NCI-H2196 (cell line): ENCODE results near the gene MYOM3.
"Not testable (repeated sequence)": the region's sequence is repeated elsewhere in the genome, so short reads cannot be mapped to it uniquely, and the experiment has no call there.

Source experiments
- DNase-seq: peaks from one replicate; lab custom pipeline; 2025; ENCODE audit not compliant: unreplicated experiment; lab: John Stamatoyannopoulos, UW

MYOM3 gene

GRCh38 chr1:24077278-24077978, 34.5 kb downstream of the MYOM3 start:
- DNase-seq, result no peak

DNA sequence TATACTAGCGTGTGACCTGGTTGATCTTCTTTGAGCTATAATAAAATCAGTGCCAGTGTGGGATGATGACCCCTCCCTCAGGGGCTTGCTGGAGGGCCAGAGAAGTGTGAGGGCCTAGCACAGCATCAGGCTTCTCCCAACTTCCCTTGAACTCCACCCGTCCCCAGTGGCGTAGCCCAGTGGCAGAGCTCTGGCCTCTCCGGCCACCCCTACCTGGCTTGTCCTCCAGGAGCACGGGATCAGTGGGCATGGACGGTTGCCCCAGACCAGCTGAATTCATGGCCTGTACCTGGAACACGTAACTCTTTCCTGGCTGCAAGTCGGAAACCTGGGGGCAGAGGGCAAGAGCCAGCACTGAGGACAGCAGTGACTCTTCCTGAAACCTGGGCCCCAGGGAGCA, 36.0 kb downstream of the MYOM3 start:
- DNase-seq, result no peak

- no peak for DNase-seq
Observed at GRCh38 chr1:24075590-24075854, 36.4 kb downstream of the MYOM3 start.

GRCh38 chr1:24074817-24075589, 36.9 kb downstream of the MYOM3 start:
- no peak for DNase-seq

DNA sequence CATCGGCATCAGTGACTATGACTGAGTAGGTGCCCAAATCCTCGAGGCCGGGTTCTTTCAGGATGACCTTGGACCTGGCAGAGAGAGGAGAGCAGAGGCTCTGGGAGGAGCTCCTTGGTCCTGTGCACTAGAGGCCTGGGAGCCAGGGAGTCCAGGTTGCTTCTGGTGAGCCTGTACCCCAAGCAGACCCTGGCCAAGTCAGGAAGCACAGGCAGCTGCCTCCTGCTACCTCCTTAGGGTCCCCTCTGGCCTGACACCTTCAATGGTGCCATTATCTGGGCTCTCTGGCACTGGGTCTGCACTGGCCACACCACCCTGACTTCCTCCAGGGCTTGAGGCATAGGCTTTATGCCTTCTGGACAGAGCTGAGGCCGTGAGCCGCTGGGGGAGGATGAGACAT, 37.7 kb downstream of the MYOM3 start:
- DNase-seq, result no peak

DNA sequence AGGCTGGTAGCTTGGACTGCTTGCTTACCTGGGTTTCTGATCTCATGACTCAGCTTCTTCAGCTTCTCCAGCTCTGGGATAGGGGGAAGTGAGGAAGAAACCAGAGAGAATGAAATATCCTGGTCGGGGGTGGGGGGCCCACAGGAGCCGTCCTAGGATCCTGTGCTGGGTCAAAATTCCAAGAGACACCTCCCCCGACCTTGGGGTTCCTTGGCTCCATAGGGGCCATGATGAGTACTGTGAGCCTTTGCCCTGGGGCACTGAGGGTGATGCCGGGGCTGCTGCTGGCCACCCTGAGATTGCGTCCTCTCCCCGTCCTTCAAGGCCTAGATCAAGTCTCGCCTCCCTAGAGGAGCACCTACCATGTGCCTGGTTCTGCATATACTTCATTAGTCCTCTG, 40.0 kb downstream of the MYOM3 start:
- no peak for DNase-seq

DNA sequence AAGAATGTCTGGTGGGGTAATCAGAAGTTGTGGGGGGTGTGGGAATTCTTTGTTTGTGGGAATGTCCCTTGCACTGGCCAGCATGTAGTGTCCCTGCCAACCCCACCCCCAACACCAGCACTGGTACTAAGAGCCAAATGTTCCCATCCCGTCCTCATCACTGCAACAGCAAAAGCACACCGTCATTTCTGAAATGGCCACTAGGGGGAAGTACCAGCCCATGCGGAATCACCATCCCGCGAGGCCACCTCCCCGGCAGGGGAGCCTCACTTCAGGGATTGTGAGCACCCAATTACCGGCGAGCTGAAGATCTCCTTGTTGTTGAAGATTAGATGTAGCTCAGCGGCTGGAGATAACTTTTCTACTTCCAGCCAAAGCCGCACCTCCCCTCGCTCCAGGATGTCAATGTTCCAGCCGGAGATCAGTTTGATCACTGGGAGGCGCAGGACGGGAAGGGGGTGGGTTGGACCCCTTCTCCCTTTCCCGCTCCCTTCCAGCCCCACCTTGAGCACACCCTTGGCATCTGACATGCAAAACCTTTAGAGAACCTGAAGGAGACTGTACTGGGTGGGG, 41.0 kb downstream of the MYOM3 start:
- peak; percentile 86 for DNase-seq

GRCh38 chr1:24069817-24070216, 42.1 kb downstream of the MYOM3 start:
- DNase-seq, result no peak

GRCh38 chr1:24067978-24068377, 44.0 kb downstream of the MYOM3 start:
- DNase-seq, result no peak

DNA sequence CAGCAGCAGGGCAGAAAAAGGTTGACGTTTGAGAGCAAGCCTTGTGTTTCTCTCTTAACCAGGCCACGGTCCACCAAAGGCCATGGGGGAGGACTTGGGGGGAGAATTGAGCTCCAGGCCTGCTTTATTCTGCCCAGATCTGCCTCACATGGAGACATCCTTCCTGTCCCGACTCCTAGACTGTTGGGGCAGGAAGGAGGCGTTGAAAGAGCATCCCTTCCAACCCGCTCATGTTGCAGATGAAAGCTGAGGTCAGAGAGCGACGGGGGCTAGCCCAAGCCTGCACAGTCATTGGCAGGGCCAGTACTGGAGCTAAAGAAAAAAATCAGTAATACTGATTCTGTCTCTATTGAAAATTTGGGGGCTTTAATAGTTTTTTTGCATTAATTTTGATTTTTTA, 46.6 kb downstream of the MYOM3 start:
- DNase-seq, result no peak

DNA sequence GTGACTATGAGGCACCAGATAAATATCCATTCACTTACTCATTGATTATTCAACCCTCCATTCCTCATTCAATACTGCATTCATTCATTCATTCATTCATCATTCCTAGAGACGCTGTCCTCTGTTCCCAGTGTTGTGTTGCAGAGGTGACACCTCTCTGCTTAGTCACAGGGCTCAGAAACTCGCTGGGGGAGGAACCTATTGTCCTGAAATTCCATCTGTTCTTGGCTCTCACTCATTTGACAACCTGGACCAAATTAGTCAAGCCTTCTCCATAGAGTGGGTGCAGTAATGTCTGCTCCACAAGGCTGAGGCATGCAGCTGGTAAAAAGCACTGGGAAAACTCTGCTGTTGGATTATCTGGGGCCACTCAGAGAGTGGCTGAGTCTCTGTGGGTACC, 49.7 kb downstream of the MYOM3 start:
- no peak for DNase-seq

DNA sequence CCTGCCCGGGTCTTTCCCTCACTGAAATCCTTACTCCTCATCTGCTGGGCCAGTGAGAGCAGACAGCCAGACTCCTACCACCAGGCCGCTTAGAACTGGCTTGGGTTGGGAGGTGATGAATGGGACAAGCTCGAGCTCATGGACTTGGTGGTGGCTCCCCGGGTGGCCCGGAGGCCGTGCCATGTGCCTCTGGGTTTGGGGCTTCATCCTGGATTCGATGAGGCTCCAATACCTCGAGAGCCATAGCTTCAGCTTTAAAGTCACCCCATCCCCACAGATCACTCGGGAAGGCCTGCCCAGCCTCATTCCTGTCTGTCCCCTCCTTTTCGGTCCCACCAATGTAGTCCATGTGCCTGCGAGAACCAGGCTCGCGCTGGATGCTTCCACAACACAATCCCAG, 51.5 kb downstream of the MYOM3 start:
- no peak for DNase-seq

GRCh38 chr1:24058671-24059455, 53.1 kb downstream of the MYOM3 start:
- DNase-seq, result no peak

GRCh38 chr1:24057171-24057570, 54.8 kb downstream of the MYOM3 start:
- DNase-seq, result no peak

- DNase-seq, result no peak
Observed at GRCh38 chr1:24055681-24056080, 56.3 kb downstream of the MYOM3 start.

- DNase-seq, result no peak
Observed at GRCh38 chr1:24052220-24052619, 59.7 kb downstream of the MYOM3 start.

DNA sequence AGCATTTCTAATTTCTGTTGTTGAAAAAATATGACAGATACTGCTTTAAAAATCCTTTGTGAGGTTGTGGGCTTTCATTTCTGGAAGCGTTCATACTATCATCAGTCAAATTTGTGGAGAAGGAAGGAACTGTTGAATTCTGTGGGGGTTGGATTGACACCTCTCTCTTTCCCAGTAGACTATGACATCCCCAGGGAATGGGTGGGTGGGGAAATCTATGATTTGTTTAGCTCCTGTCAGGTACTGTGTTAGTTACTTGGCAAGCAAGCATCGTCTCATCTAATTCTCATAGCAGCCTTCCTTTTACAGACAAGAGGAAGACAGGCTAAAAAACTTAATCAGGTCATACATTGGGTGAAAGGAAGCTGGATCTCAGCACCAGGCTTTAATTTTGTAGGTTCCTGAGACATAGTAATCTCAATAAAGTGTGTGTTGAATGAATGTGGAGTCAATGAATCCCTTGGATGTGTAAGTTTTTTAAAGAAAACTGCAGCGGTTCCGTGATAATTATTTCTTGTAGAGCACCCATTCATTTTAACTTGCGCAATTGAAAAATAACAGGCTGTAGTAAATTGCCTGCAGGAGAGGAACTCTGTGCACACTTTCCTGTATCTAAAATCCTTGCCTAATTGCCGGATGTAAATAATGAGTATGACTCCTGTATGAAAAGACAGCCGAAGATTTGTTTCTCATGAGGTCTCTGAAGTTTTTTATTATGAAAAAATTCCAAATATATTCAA, 60.6 kb downstream of the MYOM3 start:
- no peak for DNase-seq

- DNase-seq, result no peak
Observed at GRCh38 chr1:24049733-24050132, 62.2 kb downstream of the MYOM3 start.

GRCh38 chr1:24048894-24049293, 63.0 kb downstream of the MYOM3 start:
- DNase-seq, result not testable (repeated sequence)

GRCh38 chr1:24048205-24048869, 63.6 kb downstream of the MYOM3 start:
- DNase-seq, result no peak

- no peak for DNase-seq
Observed at GRCh38 chr1:24047110-24047477, 64.8 kb downstream of the MYOM3 start.
